G401.6 (cell line): ENCODE results near the gene NADK2.
"Not testable (repeated sequence)": the region's sequence is repeated elsewhere in the genome, so short reads cannot be mapped to it uniquely, and the experiment has no call there.

Source experiments
- FAIRE-seq: peaks from 2 replicates; lab custom pipeline; 2012; peaks lifted over from hg19 to GRCh38; lab: Jason Lieb, UNC

NADK2 gene

GRCh38 chr5:36206913-36207312, 34.8 kb downstream of the NADK2 start:
- FAIRE-seq, result no peak

- FAIRE-seq, result no peak
These were observed 36.4 kb downstream of the NADK2 start for GRCh38 chr5:36205329-36205728.

- no peak for FAIRE-seq
These were observed 39.2 kb downstream of the NADK2 start for GRCh38 chr5:36202521-36202961.

- FAIRE-seq, result no peak
These were observed 41.2 kb downstream of the NADK2 start for GRCh38 chr5:36200513-36200912.

GRCh38 chr5:36199620-36200019, 42.1 kb downstream of the NADK2 start:
- FAIRE-seq, result no peak

GRCh38 chr5:36198783-36199182, 42.9 kb downstream of the NADK2 start:
- FAIRE-seq, result not testable (repeated sequence)

- FAIRE-seq, result peak; percentile 84
These were observed 43.4 kb downstream of the NADK2 start for GRCh38 chr5:36198281-36198680.

GRCh38 chr5:36193746-36194145, 48.0 kb downstream of the NADK2 start:
- no peak for FAIRE-seq

- FAIRE-seq, result not testable (repeated sequence)
These were observed 57.3 kb downstream of the NADK2 start for GRCh38 chr5:36184408-36184807.

GRCh38 chr5:36181774-36182173, 60.0 kb downstream of the NADK2 start:
- no peak for FAIRE-seq

- FAIRE-seq, result no peak
These were observed 61.0 kb downstream of the NADK2 start for GRCh38 chr5:36180556-36181350.

- no peak for FAIRE-seq
These were observed 61.8 kb downstream of the NADK2 start for GRCh38 chr5:36179950-36180349.

GRCh38 chr5:36178524-36178890, 63.2 kb downstream of the NADK2 start:
- no peak for FAIRE-seq

GRCh38 chr5:36177715-36178523, 63.8 kb downstream of the NADK2 start:
- FAIRE-seq, result peak; percentile 86

GRCh38 chr5:36177154-36177553, 64.6 kb downstream of the NADK2 start:
- FAIRE-seq, result no peak

- FAIRE-seq, result no peak
These were observed 66.7 kb downstream of the NADK2 start for GRCh38 chr5:36175043-36175442.

GRCh38 chr5:36174119-36174518, 67.6 kb downstream of the NADK2 start:
- no peak for FAIRE-seq

GRCh38 chr5:36173426-36173825, 68.3 kb downstream of the NADK2 start:
- FAIRE-seq, result no peak

GRCh38 chr5:36172599-36172998, 69.1 kb downstream of the NADK2 start:
- no peak for FAIRE-seq

GRCh38 chr5:36170832-36171424, 70.8 kb downstream of the NADK2 start:
- FAIRE-seq, result no peak

- FAIRE-seq, result no peak
These were observed 73.0 kb downstream of the NADK2 start for GRCh38 chr5:36168737-36169136.

GRCh38 chr5:36164461-36164860, 77.3 kb downstream of the NADK2 start:
- FAIRE-seq, result no peak
